Measurements from ENCODE around the gene RASAL2. TPM values are rescaled to one million over a fixed set of nuclear protein-coding genes. Genes with fewer than 3 reads are reported as not detected.
"Not testable (repeated sequence)": the region's sequence is repeated elsewhere in the genome, so short reads cannot be mapped to it uniquely, and the experiment has no call there.

RASAL2 gene
- total RNA-seq, 1 experiment from 2014 or later, result 8.2 TPM

- peak; percentile 79 for DNase-seq (ENCODE audit: low read depth)
Measured at GRCh38 chr1:178232949-178233348, 139.0 kb downstream of the RASAL2 start.

GRCh38 chr1:178237121-178237520, 143.2 kb downstream of the RASAL2 start:
- no peak for DNase-seq (ENCODE audit: low read depth)

- DNase-seq (ENCODE audit: low read depth), result peak; percentile 98
Measured at GRCh38 chr1:178238722-178239510, 145.0 kb downstream of the RASAL2 start.

GRCh38 chr1:178241057-178241456, 147.2 kb downstream of the RASAL2 start:
- peak; percentile 13 for DNase-seq (ENCODE audit: low read depth)

- no peak for DNase-seq (ENCODE audit: low read depth)
Measured at GRCh38 chr1:178241837-178242236, 147.9 kb downstream of the RASAL2 start.

- no peak for DNase-seq (ENCODE audit: low read depth)
Measured at GRCh38 chr1:178243119-178243518, 149.2 kb downstream of the RASAL2 start.

- no peak for DNase-seq (ENCODE audit: low read depth)
Measured at GRCh38 chr1:178243890-178244289, 150.0 kb downstream of the RASAL2 start.

- DNase-seq (ENCODE audit: low read depth), result not testable (repeated sequence)
Measured at GRCh38 chr1:178248284-178248683, 154.4 kb downstream of the RASAL2 start.

- DNase-seq (ENCODE audit: low read depth), result not testable (repeated sequence)
Measured at GRCh38 chr1:178253581-178253980, 159.7 kb downstream of the RASAL2 start.

GRCh38 chr1:178254433-178254832, 160.5 kb downstream of the RASAL2 start:
- DNase-seq (ENCODE audit: low read depth), result no peak

GRCh38 chr1:178258536-178258935, 164.6 kb downstream of the RASAL2 start:
- DNase-seq (ENCODE audit: low read depth), result no peak

GRCh38 chr1:178262120-178262500, 168.2 kb downstream of the RASAL2 start:
- DNase-seq (ENCODE audit: low read depth), result peak; percentile 72

- DNase-seq (ENCODE audit: low read depth), result no peak
Measured at GRCh38 chr1:178263341-178263740, 169.4 kb downstream of the RASAL2 start.

- DNase-seq (ENCODE audit: low read depth), result no peak
Measured at GRCh38 chr1:178266113-178266512, 172.2 kb downstream of the RASAL2 start.

GRCh38 chr1:178266619-178267066, 172.7 kb downstream of the RASAL2 start:
- DNase-seq (ENCODE audit: low read depth), result no peak

GRCh38 chr1:178267646-178268094, 173.8 kb downstream of the RASAL2 start:
- peak; percentile 56 for DNase-seq (ENCODE audit: low read depth)

- no peak for DNase-seq (ENCODE audit: low read depth)
Measured at GRCh38 chr1:178271471-178271870, 177.6 kb downstream of the RASAL2 start.

GRCh38 chr1:178273707-178274410, 180.0 kb downstream of the RASAL2 start:
- peak; percentile 53 for DNase-seq (ENCODE audit: low read depth)

- DNase-seq (ENCODE audit: low read depth), result no peak
Measured at GRCh38 chr1:178275049-178275448, 181.1 kb downstream of the RASAL2 start.

- peak; percentile 15 for DNase-seq (ENCODE audit: low read depth)
Measured at GRCh38 chr1:178275553-178275952, 181.6 kb downstream of the RASAL2 start.

- no peak for DNase-seq (ENCODE audit: low read depth)
Measured at GRCh38 chr1:178277793-178278530, 184.1 kb downstream of the RASAL2 start.

All from RPMI7951 (cell line).